HEK293T (cell line): ENCODE results near the gene ZNF746.
"Not testable (repeated sequence)": the region's sequence is repeated elsewhere in the genome, so short reads cannot be mapped to it uniquely, and the experiment has no call there.

Source experiments
- CTCF ChIA-PET: fragments of 350-600 bp; formaldehyde crosslinking; extraction: SDS; loops from one replicate; lab custom pipeline; 2021; ENCODE audit warnings: antibody characterized with exemption, inconsistent platforms; lab: Yijun Ruan, JAX
- POLR2A ChIA-PET: fragments of 350-600 bp; formaldehyde crosslinking; extraction: SDS; loops from one replicate; lab custom pipeline; 2020; ENCODE audit warnings: antibody characterized with exemption, inconsistent platforms; lab: Yijun Ruan, JAX
- DNase-seq: peaks from one replicate; pipeline ENCODE4 v3.0.0; 2012; ENCODE audit warnings: mixed read lengths; ENCODE audit errors: extremely low spot score
- ARNT ChIP-seq: fragments of 450-650 bp; IDR thresholded peaks from 2 replicates; pipeline ENCODE4 v1.6.1; 2017; ENCODE audit warnings: mild to moderate bottlenecking
- BHLHE40 ChIP-seq: fragments of 450-650 bp; IDR thresholded peaks from 2 replicates; pipeline ENCODE4 v1.6.1; 2016; ENCODE audit warnings: mild to moderate bottlenecking, moderate library complexity, borderline replicate concordance
- CTBP1 ChIP-seq: fragments of 450-650 bp; IDR thresholded peaks from 2 replicates; pipeline ENCODE4 v1.6.1; 2016; ENCODE audit warnings: borderline replicate concordance
- ELF4 ChIP-seq: fragments of 450-650 bp; IDR thresholded peaks from 2 replicates; pipeline ENCODE4 v1.6.1; 2017; ENCODE audit warnings: antibody characterized with exemption
- FOXA1 ChIP-seq: fragments of 450-650 bp; IDR thresholded peaks from 2 replicates; pipeline ENCODE4 v1.6.1; 2016; ENCODE audit warnings: mild to moderate bottlenecking
- FOXK2 ChIP-seq: fragments of 450-650 bp; IDR thresholded peaks from 2 replicates; pipeline ENCODE4 v1.6.1; 2016; ENCODE audit warnings: mild to moderate bottlenecking
- FOXM1 ChIP-seq: fragments of 450-650 bp; IDR thresholded peaks from 2 replicates; pipeline ENCODE4 v1.6.1; 2017; ENCODE audit warnings: mild to moderate bottlenecking, borderline replicate concordance
- HDGF ChIP-seq: fragments of 450-650 bp; IDR thresholded peaks from 2 replicates; pipeline ENCODE4 v1.6.1; 2017; ENCODE audit warnings: antibody characterized with exemption, borderline replicate concordance
- L3MBTL2 ChIP-seq: fragments of 450-650 bp; conservative IDR thresholded peaks from 2 replicates; pipeline ENCODE4 v1.6.1; 2016; ENCODE audit warnings: mild to moderate bottlenecking
- LEF1 ChIP-seq: fragments of 450-650 bp; IDR thresholded peaks from 2 replicates; pipeline ENCODE4 v1.6.1; 2017; ENCODE audit warnings: mild to moderate bottlenecking, borderline replicate concordance
- NFRKB ChIP-seq: fragments of 450-650 bp; IDR thresholded peaks from 2 replicates; pipeline ENCODE4 v1.6.1; 2016; ENCODE audit warnings: mild to moderate bottlenecking, moderate library complexity
- PKNOX1 ChIP-seq: fragments of 450-650 bp; IDR thresholded peaks from 2 replicates; pipeline ENCODE4 v1.6.1; 2016
- SP1 ChIP-seq: fragments of 450-650 bp; IDR thresholded peaks from 2 replicates; pipeline ENCODE4 v1.6.1; 2017
- SUZ12 ChIP-seq: fragments of 450-650 bp; IDR thresholded peaks from 2 replicates; pipeline ENCODE4 v1.6.1; 2016; ENCODE audit warnings: mild to moderate bottlenecking
- TARDBP ChIP-seq: fragments of 450-650 bp; IDR thresholded peaks from 2 replicates; pipeline ENCODE4 v1.6.1; 2016
- ZNF384 ChIP-seq: fragments of 450-650 bp; IDR thresholded peaks from 2 replicates; pipeline ENCODE4 v1.6.1; 2016

ZNF746 gene

DNA sequence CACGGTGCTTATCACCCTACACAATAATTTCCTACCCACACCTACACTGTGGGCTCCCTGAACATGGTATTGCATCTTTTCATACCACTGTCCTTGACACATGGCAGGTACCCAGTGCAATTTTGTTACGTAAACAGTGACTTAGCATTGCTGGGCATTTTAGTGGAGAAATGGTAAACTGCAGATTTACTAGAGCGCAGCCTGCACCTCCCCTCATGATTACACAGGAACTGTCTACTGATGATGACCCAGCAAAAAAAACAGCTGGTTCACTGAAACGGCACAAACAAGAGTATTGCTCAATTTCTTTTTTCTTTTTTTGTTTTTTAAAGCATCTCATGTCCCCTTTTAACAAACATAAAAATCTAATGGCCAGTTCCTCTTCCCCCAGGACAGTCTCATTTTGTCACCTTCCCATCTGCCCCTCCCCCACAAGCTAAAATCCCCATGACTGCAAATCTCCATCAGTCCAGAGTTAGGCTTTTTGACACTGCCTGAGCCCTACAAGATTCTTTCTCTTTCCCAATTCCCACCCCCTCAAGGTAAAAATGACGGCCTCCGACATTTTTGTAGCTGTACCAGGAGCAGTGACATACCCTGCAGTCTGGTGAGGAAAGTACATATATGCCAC is 2.8 kb downstream of the ZNF746 start:
- ChIA-PET CTCF (interaction anchor here (1.2 kb wide), 1 partner anchor 233 kb away, joined by 5 read pairs; the partner anchor contains the start of gene ZNF783), POLR2A (interaction anchor here (0.9 to 2.4 kb wide), 3 partner anchors 34 to 247 kb away, joined by 3 to 14 read pairs (median 6); partner anchors contain the start of gene ZNF777)
- DNase-seq = no peak
- no peak for TF ChIP-seq NFRKB
- TF ChIP-seq HDGF = no peak
- TF ChIP-seq ARNT = no peak
- TF ChIP-seq SP1 = no peak
- no peak for TF ChIP-seq PKNOX1
- TF ChIP-seq BHLHE40 = no peak
- TF ChIP-seq LEF1 = no peak
- no peak for TF ChIP-seq FOXK2

- POLR2A ChIA-PET, DNase-seq, CTCF ChIA-PET: not testable (repeated sequence)
Observed at GRCh38 chr7:149493975-149494374, 3.6 kb downstream of the ZNF746 start.

GRCh38 chr7:149493366-149493765 is 4.2 kb downstream of the ZNF746 start:
- TF ChIP-seq SUZ12 (no peak), FOXA1 (no peak), NFRKB (no peak), FOXK2 (no peak), FOXM1 (no peak), SP1 (no peak)
- ChIA-PET POLR2A (no interaction called here), CTCF (no interaction called here)
- DNase-seq = no peak

DNA sequence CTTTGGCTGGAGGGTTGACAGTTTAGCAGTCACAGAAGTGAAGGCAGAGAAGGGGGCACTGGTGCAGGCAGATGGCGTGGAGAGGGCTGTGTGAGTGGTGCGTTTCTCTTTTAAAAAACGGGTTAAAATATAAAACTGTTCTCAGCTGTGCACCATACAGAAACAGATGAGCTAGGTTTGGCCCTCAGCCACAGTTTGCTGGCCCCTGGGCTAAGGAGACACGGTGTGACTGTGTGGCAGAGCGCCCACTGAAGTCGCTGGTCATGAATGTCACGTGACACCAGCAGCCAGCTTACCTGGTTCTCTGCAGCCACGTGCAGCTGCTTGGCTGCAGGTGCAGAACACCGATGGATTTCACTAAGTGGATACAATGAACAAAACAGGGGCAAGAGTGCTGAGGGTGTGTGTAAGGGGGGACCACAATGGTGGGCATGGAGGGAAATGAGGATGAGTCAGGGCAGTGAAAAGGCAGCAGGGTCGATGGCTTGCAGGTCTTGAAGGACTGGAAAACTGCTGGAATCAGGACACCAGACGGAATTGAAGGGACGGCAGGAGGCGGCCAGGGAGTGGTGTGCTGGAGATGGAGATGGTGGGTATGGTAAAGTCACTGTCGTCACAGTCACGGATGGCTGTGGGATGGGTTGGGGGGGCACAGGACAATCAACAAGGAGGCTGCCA is 7.4 kb downstream of the ZNF746 start:
- no peak for TF ChIP-seq TARDBP
- no peak for TF ChIP-seq L3MBTL2
- no peak for TF ChIP-seq FOXA1
- TF ChIP-seq LEF1 = no peak
- no peak for TF ChIP-seq FOXK2
- no peak for TF ChIP-seq ARNT
- TF ChIP-seq PKNOX1 = no peak
- no peak for TF ChIP-seq HDGF
- TF ChIP-seq SUZ12 = no peak
- ChIA-PET CTCF (no interaction called here), POLR2A (no interaction called here)
- DNase-seq = no peak

- ChIA-PET CTCF (no interaction called here), POLR2A (no interaction called here)
- no peak for DNase-seq
- TF ChIP-seq FOXA1 (no peak), L3MBTL2 (no peak), ZNF384 (no peak), LEF1 (no peak), SP1 (no peak), TARDBP (no peak), SUZ12 (no peak), ELF4 (no peak), FOXK2 (no peak), ARNT (no peak), FOXM1 (no peak), BHLHE40 (no peak), PKNOX1 (no peak), HDGF (no peak), NFRKB (no peak), CTBP1 (no peak)
Observed at GRCh38 chr7:149489391-149490024, 8.1 kb downstream of the ZNF746 start.

DNA sequence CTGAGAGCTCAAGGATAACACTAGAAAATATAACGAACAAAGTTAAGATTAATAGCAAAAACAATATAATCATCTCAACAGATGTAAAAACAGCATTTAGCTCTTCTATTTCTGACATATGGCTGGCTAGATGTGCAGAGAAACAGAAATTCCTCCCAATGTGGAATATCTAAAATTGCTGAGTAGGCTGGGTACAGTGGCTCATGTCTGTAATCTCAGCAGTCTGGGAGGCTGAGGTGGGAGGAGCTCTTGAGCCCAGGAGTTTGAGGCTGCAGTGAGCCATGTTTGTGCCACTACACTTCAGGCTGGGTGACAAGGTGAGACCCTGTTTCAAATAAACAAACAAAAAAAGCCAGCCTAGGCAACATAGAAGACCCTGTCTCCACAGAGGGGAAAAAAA is 18.0 kb downstream of the ZNF746 start:
- CTCF ChIA-PET = no interaction called here
- TF ChIP-seq FOXM1 = no peak
- POLR2A ChIA-PET = no interaction called here
- DNase-seq = no peak

DNA sequence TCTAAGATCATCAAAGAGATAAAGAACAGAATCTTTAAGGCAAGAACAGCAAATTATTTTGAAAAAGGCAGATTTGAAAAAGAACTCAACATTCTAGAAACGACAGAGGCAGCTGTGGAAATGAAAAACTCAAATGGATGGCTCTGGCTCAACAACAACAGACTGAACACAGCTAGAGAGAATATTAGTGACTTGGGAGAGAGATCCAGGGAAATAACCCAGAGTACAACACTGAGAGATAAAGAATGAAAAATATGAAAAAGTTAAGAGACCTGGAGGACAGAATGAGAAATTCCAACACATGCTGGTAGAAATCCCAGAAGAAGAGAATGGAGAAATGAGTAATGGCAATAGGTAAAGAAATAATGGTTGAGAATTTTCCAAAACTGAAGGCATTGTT is 18.9 kb downstream of the ZNF746 start:
- CTCF ChIA-PET = no interaction called here
- TF ChIP-seq ZNF384 = no peak
- TF ChIP-seq PKNOX1 = no peak
- no peak for TF ChIP-seq BHLHE40
- TF ChIP-seq HDGF = no peak
- TF ChIP-seq ARNT = no peak
- no peak for TF ChIP-seq SP1
- no peak for TF ChIP-seq LEF1
- TF ChIP-seq L3MBTL2 = no peak
- no peak for TF ChIP-seq FOXA1
- TF ChIP-seq TARDBP = no peak
- TF ChIP-seq FOXM1 = no peak
- no peak for TF ChIP-seq CTBP1
- TF ChIP-seq FOXK2 = no peak
- no peak for TF ChIP-seq ELF4
- no peak for DNase-seq
- POLR2A ChIA-PET = no interaction called here
